NT2/D1 (cell line): ENCODE measurements around the gene SPDYC.

ENCODE experiments used
- SUZ12 ChIP-seq: IDR thresholded peaks from 2 replicates; pipeline ENCODE4 v1.6.1; 2011; ENCODE audit not compliant: insufficient read length, insufficient read depth; ENCODE audit errors: extremely low read depth
- ZNF274 ChIP-seq: IDR thresholded peaks from 2 replicates; pipeline ENCODE4 v1.6.1; 2011; ENCODE audit warnings: mild to moderate bottlenecking, low read depth, low read length

DNA sequence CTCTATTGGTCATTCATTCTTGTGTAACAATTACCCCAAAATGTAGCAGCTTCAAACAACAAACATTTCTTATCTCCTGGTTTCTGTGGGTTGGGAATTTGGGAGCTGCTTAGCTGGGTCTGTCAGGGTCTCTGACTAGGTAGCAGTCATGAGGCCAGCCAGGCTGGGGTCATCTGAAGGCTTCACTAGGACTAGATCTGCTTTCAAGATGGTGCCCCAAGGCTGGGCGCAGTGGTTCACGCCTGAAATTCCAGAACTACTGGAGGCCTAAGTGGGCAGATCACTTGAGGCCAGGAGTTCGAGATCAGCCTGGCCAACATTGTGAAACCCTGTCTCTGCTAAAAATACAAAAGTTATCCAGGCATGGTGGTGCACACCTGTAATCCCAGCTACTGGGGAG is 13.1 kb upstream of the SPDYC start:
- TF ChIP-seq SUZ12 (no peak), ZNF274 (no peak)
